Astrocyte (in vitro differentiated cells and primary cell): ENCODE measurements around the gene TICRR.

Source experiments
- EZH2 ChIP-seq: IDR thresholded peaks from 2 replicates; pipeline ENCODE4 v1.6.1; 2012; ENCODE audit warnings: mild to moderate bottlenecking, low read length, inconsistent platforms; ENCODE audit not compliant: insufficient read depth
- TF ChIP-seq, protein P1 (sequence below): IDR thresholded peaks from 2 replicates; pipeline ENCODE4 v1.5.1; 2011; ENCODE audit warnings: low read depth, mild to moderate bottlenecking, inconsistent platforms, low read length, moderate library complexity; ENCODE audit not compliant: insufficient read depth

DNA sequence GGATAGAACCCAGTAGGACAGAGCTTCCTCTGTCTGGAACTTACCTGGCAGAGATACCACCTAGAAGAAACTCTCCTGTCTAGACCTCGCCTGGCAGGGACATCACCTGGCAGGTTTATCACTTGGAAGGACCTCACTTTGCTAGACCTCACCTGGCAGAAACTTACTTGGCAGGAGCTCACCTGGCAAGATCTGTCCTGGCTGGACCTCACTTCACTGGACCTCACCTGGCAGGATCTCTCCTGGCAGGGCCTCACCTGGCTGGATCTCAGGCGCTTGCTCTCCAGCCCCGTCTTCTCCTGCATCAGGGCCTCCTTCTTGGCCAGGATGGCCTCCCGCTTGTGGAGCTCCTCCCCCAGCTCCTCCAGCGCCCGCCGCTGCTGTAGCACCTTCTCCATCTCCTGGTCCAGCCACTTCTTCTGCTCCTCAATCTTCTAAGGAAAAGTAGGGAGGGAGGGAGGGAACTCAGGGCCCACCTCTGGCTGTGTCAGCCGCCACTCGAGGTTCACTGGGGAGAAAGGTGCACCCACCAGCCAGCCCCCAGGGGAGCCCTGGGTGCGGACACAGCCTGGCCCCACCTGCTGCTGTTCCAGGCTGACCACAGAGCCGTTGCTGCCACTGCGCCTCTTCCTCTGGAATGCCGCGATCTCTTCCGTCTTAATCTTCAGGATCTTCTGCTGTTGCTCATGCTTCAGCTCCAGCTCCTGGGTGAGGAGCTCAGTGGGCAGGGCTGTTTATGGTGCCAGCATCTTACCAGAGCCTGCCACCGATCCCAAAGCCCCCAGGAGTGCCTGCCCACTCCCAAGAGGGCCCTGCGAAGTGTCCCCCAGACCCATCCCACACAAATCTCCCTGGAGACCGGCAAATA is 57.5 kb downstream of the TICRR start:
- TF ChIP-seq, protein P1, sequence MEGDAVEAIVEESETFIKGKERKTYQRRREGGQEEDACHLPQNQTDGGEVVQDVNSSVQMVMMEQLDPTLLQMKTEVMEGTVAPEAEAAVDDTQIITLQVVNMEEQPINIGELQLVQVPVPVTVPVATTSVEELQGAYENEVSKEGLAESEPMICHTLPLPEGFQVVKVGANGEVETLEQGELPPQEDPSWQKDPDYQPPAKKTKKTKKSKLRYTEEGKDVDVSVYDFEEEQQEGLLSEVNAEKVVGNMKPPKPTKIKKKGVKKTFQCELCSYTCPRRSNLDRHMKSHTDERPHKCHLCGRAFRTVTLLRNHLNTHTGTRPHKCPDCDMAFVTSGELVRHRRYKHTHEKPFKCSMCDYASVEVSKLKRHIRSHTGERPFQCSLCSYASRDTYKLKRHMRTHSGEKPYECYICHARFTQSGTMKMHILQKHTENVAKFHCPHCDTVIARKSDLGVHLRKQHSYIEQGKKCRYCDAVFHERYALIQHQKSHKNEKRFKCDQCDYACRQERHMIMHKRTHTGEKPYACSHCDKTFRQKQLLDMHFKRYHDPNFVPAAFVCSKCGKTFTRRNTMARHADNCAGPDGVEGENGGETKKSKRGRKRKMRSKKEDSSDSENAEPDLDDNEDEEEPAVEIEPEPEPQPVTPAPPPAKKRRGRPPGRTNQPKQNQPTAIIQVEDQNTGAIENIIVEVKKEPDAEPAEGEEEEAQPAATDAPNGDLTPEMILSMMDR = no peak
- no peak for TF ChIP-seq EZH2
